Measurements from ENCODE around the gene SGCD. TPM values are rescaled to one million over a fixed set of nuclear protein-coding genes. Genes with fewer than 3 reads are reported as not detected.

Gene SGCD
- total and polyA plus RNA-seq, 2 of the 4 experiments (the other 2 are of a cell fraction) = 5.8 to 10.6 TPM

DNA sequence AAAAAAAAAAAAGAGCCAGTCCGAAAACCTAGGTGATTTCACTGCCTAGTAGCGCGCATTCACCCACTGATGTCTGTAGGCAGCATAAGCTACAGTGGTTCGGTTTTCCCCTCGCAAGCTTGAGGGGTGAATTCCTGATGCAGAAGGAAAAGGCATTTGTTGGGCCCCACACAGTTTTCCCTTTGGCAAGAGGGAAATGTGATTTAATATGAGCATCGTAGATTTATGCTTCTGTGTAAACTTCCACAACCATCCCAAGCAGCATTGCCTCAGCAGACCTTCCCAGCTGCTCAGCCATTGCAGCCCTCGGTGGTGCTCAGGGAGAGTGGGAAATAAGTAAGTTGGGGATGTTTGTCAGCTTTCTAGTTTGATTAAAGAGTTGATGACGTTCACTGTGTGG, 291.6 kb downstream of the SGCD start:
- POLR2A ChIA-PET (ENCODE audit: unreplicated experiment) = no interaction called here
- in situ Hi-C loops (cut with MboI; ENCODE audit: low sequenced_read_pairs) = no loop called here
- CTCF ChIA-PET = no interaction called here

More for the DNA sequence above, 291.6 kb downstream of the SGCD start:
- H3K9ac ChIP-seq (ENCODE audit: low read depth, low read length) = no peak overlapping the region
- no peak overlapping the region for H2BK5ac ChIP-seq (ENCODE audit: low read depth, low read length, poor library complexity, severe bottlenecking)
- no peak overlapping the region for H3K23ac ChIP-seq (ENCODE audit: low read depth, low read length)
- H3K4me2 ChIP-seq (ENCODE audit: low read depth, low read length) = no peak overlapping the region
- H2AK9ac ChIP-seq (replicated peaks; ENCODE audit: low read depth, low read length, poor library complexity) = no peak overlapping the region
- no peaks in the 10 kb centered on the region for H3K27me3 ChIP-seq (ENCODE audit: control insufficient read depth, insufficient read depth, low read length)
- H4K5ac ChIP-seq (ENCODE audit: low read depth, low read length) = no peak overlapping the region
- H2BK20ac ChIP-seq (ENCODE audit: low read depth, low read length) = no peak overlapping the region
- H4K91ac ChIP-seq (ENCODE audit: insufficient read depth, low read depth, low read length) = no peak overlapping the region
- H3K36me3 ChIP-seq (ENCODE audit: control insufficient read depth, insufficient read depth, low read length) = no peaks in the 10 kb centered on the region; the same call in 1 of the 2 replicates
- H2BK15ac ChIP-seq (ENCODE audit: low read depth, low read length) = no peak overlapping the region
- DNase-seq (no peak), ATAC-seq (ENCODE audit: low read depth) (no peak)
- no peak overlapping the region for H4K8ac ChIP-seq (ENCODE audit: low read depth in 2 of 2, low read length in 2 of 2)
- no peak overlapping the region for H3K4me3 ChIP-seq (ENCODE audit: insufficient read depth, low read depth, low read length)
- H3K79me1 ChIP-seq (ENCODE audit: low read depth in 1 of 2, low read length in 2 of 2) = no peaks in the 10 kb centered on the region
- no peaks in the 10 kb centered on the region for H3K9me1 ChIP-seq (ENCODE audit: insufficient read depth, low read length)
- no peak overlapping the region for H3K18ac ChIP-seq (ENCODE audit: low read depth, low read length)
- no peak overlapping the region for H3K56ac ChIP-seq (ENCODE audit: extremely low read depth, insufficient read depth, low read length)
- H3K27ac ChIP-seq (ENCODE audit: insufficient read depth, low read length) = no peak overlapping the region
- no peak overlapping the region for H2BK120ac ChIP-seq (ENCODE audit: low read depth, low read length)
- H3K14ac ChIP-seq (replicated peaks; ENCODE audit: low read depth, low read length) = no peak overlapping the region
- no peaks in the 10 kb centered on the region for H4K20me1 ChIP-seq (ENCODE audit: insufficient read depth, low read length)
- no peak for TF ChIP-seq MXI1 (IDR thresholded peaks at IDR 0.05; ENCODE audit: borderline replicate concordance, low read depth, low read length)
- no peak for TF ChIP-seq POLR2A (IDR thresholded peaks at IDR 0.05; ENCODE audit: low read depth, low read length)
- TF ChIP-seq, protein P1, sequence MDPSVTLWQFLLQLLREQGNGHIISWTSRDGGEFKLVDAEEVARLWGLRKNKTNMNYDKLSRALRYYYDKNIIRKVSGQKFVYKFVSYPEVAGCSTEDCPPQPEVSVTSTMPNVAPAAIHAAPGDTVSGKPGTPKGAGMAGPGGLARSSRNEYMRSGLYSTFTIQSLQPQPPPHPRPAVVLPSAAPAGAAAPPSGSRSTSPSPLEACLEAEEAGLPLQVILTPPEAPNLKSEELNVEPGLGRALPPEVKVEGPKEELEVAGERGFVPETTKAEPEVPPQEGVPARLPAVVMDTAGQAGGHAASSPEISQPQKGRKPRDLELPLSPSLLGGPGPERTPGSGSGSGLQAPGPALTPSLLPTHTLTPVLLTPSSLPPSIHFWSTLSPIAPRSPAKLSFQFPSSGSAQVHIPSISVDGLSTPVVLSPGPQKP (IDR thresholded peaks at IDR 0.05; ENCODE audit: borderline replicate concordance, low read depth, low read length) = no peak
- no peak for TF ChIP-seq RFX5 (IDR thresholded peaks at IDR 0.05; ENCODE audit: low read depth, low read length)
- no peak for TF ChIP-seq RCOR1 (IDR thresholded peaks at IDR 0.05; ENCODE audit: insufficient replicate concordance, low read length)
- TF ChIP-seq, protein P2, sequence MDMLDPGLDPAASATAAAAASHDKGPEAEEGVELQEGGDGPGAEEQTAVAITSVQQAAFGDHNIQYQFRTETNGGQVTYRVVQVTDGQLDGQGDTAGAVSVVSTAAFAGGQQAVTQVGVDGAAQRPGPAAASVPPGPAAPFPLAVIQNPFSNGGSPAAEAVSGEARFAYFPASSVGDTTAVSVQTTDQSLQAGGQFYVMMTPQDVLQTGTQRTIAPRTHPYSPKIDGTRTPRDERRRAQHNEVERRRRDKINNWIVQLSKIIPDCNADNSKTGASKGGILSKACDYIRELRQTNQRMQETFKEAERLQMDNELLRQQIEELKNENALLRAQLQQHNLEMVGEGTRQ (IDR thresholded peaks at IDR 0.05; ENCODE audit: low read depth, low read length) = no peak
- TF ChIP-seq RAD21 (IDR thresholded peaks at IDR 0.05; ENCODE audit: low read length) = no peak
- no peak for TF ChIP-seq SMC3 (IDR thresholded peaks at IDR 0.05; ENCODE audit: low read depth, low read length)
- no peak for TF ChIP-seq MAFK (IDR thresholded peaks at IDR 0.05; ENCODE audit: low read depth, low read length)
- TF ChIP-seq NFE2L2 (IDR thresholded peaks at IDR 0.05; ENCODE audit: low read depth, low read length) = no peak
- TF ChIP-seq FOS (IDR thresholded peaks at IDR 0.05; ENCODE audit: low read depth, low read length) = no peak
- TF ChIP-seq CHD1 (IDR thresholded peaks at IDR 0.05; ENCODE audit: low read depth, low read length) = no peak
- no peak for TF ChIP-seq MAZ (IDR thresholded peaks at IDR 0.05; ENCODE audit: borderline replicate concordance, low read depth, low read length)
- TF ChIP-seq CTCF (conservative IDR thresholded peaks at IDR 0.05; ENCODE audit: low read depth, low read length) = no peak
- BruUV-seq (replicated peaks) = no TSS peak
- H3K4me1 ChIP-seq (ENCODE audit: control insufficient read depth, insufficient read depth, low read length) = no peaks in the 10 kb centered on the region
- dilution Hi-C loops (cut with HindIII; ENCODE audit: low sequenced_read_pairs, unreplicated experiment) = no loop called here
- H3K4ac ChIP-seq (ENCODE audit: low read depth, low read length) = no peak overlapping the region
- H3K9me3 ChIP-seq (ENCODE audit: control insufficient read depth, insufficient read depth, low read length) = no peaks in the 10 kb centered on the region
- no peak overlapping the region for H2AK5ac ChIP-seq (ENCODE audit: low read depth, low read length)
- intact Hi-C loops (cut with micrococcal nuclease) = no loop called here
- WGBS, 2 experiments (ENCODE audit: extremely low coverage in 2 of 2, insufficient read length in 1 of 2) = 40% methylated on average over 1 of the region's 8 CpGs; no CpG with 5 or more reads in 1 of the 2 experiments
- H2AFZ ChIP-seq (replicated peaks; ENCODE audit: low read length, poor library complexity) = no peak overlapping the region

All from IMR-90 (cell line).